Right lobe of liver (tissue), 4 donors: Measurements from ENCODE around the gene CDAN1.

Experiments
- POLR2A ChIP-seq: fragments of 450-650 bp; IDR thresholded peaks from one replicate; pipeline ENCODE4 v1.6.1; 2017; ENCODE audit warnings: antibody characterized with exemption, mild to moderate bottlenecking
- TF ChIP-seq, protein P1 (sequence below), 4 donors: fragments of 200-600 bp in 3 of 4; fragments of 450-650 bp in 1 of 4; IDR thresholded peaks; one replicate each; pipeline versions ENCODE4 v1.5.1 to v1.8.0; 2016 to 2022; ENCODE audit warnings: antibody characterized with exemption in 4 of 4, mild to moderate bottlenecking in 2 of 4
- donor health status: DM: no; HTN: no; CAD: no.
- donor health status: DM: no; HTN: no; CAD: no.
- donor health status: DM: no; HTN: yes; CAD: no.

DNA sequence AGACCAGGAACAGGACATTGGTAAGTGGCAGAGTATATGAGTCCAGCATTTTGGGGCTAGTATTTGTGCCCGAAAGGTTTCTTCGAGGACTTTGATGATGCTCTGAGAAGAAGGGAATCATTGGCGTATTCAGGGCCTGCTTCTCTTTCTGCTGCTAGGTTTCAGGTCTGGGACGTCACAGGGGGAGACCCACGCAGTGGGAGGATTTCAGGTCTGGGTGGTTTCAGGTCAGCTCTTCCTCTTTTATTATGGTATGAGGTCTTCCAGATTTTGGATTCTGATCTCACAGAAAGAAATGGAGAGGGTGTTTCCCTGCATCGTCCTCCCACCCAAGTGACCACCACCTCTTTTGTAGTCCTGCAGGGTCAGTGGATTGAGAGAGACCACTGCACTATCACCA lies 62.5 kb downstream of the CDAN1 start:
- TF ChIP-seq, protein P1, sequence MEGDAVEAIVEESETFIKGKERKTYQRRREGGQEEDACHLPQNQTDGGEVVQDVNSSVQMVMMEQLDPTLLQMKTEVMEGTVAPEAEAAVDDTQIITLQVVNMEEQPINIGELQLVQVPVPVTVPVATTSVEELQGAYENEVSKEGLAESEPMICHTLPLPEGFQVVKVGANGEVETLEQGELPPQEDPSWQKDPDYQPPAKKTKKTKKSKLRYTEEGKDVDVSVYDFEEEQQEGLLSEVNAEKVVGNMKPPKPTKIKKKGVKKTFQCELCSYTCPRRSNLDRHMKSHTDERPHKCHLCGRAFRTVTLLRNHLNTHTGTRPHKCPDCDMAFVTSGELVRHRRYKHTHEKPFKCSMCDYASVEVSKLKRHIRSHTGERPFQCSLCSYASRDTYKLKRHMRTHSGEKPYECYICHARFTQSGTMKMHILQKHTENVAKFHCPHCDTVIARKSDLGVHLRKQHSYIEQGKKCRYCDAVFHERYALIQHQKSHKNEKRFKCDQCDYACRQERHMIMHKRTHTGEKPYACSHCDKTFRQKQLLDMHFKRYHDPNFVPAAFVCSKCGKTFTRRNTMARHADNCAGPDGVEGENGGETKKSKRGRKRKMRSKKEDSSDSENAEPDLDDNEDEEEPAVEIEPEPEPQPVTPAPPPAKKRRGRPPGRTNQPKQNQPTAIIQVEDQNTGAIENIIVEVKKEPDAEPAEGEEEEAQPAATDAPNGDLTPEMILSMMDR (IDR thresholded peaks at IDR 0.05): no peak
- no peak for TF ChIP-seq POLR2A
